KMS-11 (cell line): ENCODE data around the gene HYKK.
"Not testable (repeated sequence)": the region's sequence is repeated elsewhere in the genome, so short reads cannot be mapped to it uniquely, and the experiment has no call there.

Experiments
- H2AFZ ChIP-seq: fragments of 200-600 bp; sonication (generic); 2 replicates; pipeline ENCODE4 v1.6.1; 2016; ENCODE audit warnings: antibody characterized with exemption, mixed run types, low read depth
- H3K27ac ChIP-seq: fragments of 200-600 bp; sonication (generic); 2 replicates; pipeline ENCODE4 v1.6.1; 2016; ENCODE audit warnings: mild to moderate bottlenecking, mixed run types
- H3K27me3 ChIP-seq: fragments of 200-600 bp; sonication (generic); 2 replicates; pipeline ENCODE4 v1.6.1; 2017; ENCODE audit warnings: mild to moderate bottlenecking, low read depth, mixed run types, moderate library complexity; ENCODE audit not compliant: insufficient read depth
- H3K36me3 ChIP-seq: fragments of 200-600 bp; sonication (generic); 2 replicates; pipeline ENCODE4 v1.6.1; 2017; ENCODE audit warnings: mild to moderate bottlenecking, mixed run types; ENCODE audit not compliant: insufficient read depth
- H3K4me1 ChIP-seq: fragments of 200-600 bp; sonication (generic); 2 replicates; pipeline ENCODE4 v1.6.1; 2016; ENCODE audit warnings: mild to moderate bottlenecking, low read depth, mixed run types; ENCODE audit not compliant: poor library complexity, severe bottlenecking
- H3K4me2 ChIP-seq: fragments of 200-600 bp; sonication (generic); 2 replicates; pipeline ENCODE4 v1.7.0; 2016; ENCODE audit warnings: mild to moderate bottlenecking, mixed run types
- H3K4me3 ChIP-seq: fragments of 200-600 bp; sonication (generic); IDR thresholded peaks from 2 replicates; pipeline ENCODE4 v1.6.1; 2017; ENCODE audit warnings: low read depth, low read length, mixed read lengths; ENCODE audit not compliant: insufficient read depth
- H3K79me2 ChIP-seq: fragments of 200-600 bp; sonication (generic); 2 replicates; pipeline ENCODE4 v1.6.1; 2016; ENCODE audit warnings: low read depth, mixed run types; ENCODE audit not compliant: insufficient read depth
- H3K9ac ChIP-seq: fragments of 200-600 bp; sonication (generic); 2 replicates; pipeline ENCODE4 v1.6.1; 2016; ENCODE audit warnings: mild to moderate bottlenecking, mixed run types
- H4K20me1 ChIP-seq: fragments of 200-600 bp; sonication (generic); 2 replicates; pipeline ENCODE4 v1.6.1; 2016; ENCODE audit warnings: mild to moderate bottlenecking, mixed run types; ENCODE audit not compliant: insufficient read depth
- TF ChIP-seq, protein P1 (sequence below): fragments of 200-600 bp; sonication (generic); conservative IDR thresholded peaks from 2 replicates; pipeline ENCODE4 v1.6.1; 2017; ENCODE audit warnings: low read depth, mild to moderate bottlenecking, antibody characterized with exemption, low read length, moderate library complexity, mixed read lengths

Gene HYKK

DNA sequence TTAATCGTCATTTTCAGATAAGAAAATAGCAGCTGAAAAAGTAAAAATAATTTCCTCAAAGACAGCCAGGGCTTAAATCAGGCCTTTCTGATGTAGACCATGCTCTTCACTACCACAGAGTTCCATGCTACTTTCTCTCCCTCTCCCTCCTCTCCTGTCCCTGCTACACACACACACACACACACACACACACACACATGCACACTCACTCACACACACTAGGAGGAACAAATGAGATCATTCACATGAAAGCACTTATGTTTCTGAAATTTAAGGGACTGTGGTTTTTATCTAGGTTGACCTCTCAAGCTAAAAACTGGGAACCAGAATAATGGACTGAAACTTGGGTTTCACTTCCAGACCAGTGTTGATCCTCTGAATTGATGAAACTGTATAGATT lies 28.8 kb downstream of the HYKK start:
- Histone ChIP-seq H4K20me1 (no peaks in the 10 kb centered on the region), H3K36me3 (no peaks in the 10 kb centered on the region), H2AFZ (no peak overlapping the region), H3K4me1 (peaks cover 31% of the 10 kb centered on the region), H3K27me3 (no peaks in the 10 kb centered on the region), H3K79me2 (peaks cover 9% of the 10 kb centered on the region), H3K4me2 (peak overlapping the region; percentile 14; the same call in 1 of the 2 replicates), H3K27ac (no peak overlapping the region), H3K4me3 (no peak overlapping the region), H3K9ac (no peak overlapping the region)
- TF ChIP-seq, protein P1, sequence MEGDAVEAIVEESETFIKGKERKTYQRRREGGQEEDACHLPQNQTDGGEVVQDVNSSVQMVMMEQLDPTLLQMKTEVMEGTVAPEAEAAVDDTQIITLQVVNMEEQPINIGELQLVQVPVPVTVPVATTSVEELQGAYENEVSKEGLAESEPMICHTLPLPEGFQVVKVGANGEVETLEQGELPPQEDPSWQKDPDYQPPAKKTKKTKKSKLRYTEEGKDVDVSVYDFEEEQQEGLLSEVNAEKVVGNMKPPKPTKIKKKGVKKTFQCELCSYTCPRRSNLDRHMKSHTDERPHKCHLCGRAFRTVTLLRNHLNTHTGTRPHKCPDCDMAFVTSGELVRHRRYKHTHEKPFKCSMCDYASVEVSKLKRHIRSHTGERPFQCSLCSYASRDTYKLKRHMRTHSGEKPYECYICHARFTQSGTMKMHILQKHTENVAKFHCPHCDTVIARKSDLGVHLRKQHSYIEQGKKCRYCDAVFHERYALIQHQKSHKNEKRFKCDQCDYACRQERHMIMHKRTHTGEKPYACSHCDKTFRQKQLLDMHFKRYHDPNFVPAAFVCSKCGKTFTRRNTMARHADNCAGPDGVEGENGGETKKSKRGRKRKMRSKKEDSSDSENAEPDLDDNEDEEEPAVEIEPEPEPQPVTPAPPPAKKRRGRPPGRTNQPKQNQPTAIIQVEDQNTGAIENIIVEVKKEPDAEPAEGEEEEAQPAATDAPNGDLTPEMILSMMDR: no peak

DNA sequence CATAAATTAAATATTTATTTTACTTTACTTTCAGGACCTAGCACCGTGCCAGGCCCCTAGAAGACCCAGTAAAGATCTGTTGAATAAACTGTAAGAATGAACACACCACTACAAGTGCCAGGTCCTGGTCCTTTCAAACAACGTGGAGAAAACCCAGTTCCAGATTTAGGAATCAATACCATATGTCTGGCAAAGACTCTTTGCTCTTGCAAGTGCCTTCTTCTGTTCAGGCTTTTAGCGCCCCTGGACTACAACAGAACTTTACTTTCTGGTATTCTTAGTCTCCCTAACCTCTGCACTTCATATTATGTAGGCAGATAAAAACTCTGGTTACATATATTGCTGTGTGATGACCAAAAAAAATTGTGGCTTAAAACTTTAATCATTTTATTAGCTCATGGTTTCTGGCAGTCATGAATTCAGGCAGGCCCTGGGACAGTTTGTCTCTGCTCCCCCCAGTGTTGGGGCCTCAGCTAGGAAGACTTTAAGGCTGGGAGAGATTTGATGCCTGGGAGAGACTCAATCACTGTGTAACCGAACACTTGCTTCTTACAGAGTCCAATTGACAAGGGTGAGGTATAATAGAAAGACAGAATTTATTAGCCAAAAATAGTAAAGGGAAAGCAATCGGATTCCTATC lies 30.0 kb downstream of the HYKK start:
- H3K79me2 ChIP-seq: peaks cover 22% of the 10 kb centered on the region
- no peaks in the 10 kb centered on the region for H4K20me1 ChIP-seq
- H3K27me3 ChIP-seq: no peaks in the 10 kb centered on the region
- H3K9ac ChIP-seq: no peak overlapping the region
- TF ChIP-seq, protein P1: no peak
- peaks cover 43% of the 10 kb centered on the region for H3K4me1 ChIP-seq
- no peak overlapping the region for H3K27ac ChIP-seq
- 0 out of 2 replicates have a peak, but pooled peaks cover 3% of the 10 kb centered on the region for H3K36me3 ChIP-seq
- H2AFZ ChIP-seq: no peak overlapping the region
- no peak overlapping the region for H3K4me3 ChIP-seq
- no peak overlapping the region for H3K4me2 ChIP-seq

DNA sequence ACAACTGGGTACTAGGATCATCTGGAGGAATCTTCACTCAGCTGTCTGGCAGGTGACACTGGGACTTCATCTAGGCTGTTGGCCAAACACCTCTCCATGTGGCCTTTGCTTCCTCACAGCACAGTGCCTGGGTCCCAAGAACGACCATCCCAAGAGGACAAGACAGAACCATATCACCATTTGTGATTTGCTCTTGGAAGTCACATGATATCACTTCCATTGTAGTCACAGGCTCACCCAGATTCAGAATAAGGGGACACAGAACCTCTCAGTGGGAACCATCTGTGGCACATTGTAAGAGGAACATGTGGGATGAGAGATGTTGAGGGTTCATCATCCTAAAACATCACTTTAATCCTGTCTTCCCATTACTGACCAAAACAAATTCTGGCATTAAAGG lies 31.0 kb downstream of the HYKK start:
- Histone ChIP-seq H4K20me1 (no peaks in the 10 kb centered on the region), H3K4me3 (no peak overlapping the region), H3K27me3 (no peaks in the 10 kb centered on the region), H2AFZ (no peak overlapping the region), H3K36me3 (peaks cover 8% of the 10 kb centered on the region; the same call in 1 of the 2 replicates), H3K27ac (no peak overlapping the region), H3K79me2 (peaks cover 31% of the 10 kb centered on the region), H3K9ac (no peak overlapping the region), H3K4me1 (peaks cover 53% of the 10 kb centered on the region), H3K4me2 (no peak overlapping the region)
- TF ChIP-seq, protein P1: no peak

DNA sequence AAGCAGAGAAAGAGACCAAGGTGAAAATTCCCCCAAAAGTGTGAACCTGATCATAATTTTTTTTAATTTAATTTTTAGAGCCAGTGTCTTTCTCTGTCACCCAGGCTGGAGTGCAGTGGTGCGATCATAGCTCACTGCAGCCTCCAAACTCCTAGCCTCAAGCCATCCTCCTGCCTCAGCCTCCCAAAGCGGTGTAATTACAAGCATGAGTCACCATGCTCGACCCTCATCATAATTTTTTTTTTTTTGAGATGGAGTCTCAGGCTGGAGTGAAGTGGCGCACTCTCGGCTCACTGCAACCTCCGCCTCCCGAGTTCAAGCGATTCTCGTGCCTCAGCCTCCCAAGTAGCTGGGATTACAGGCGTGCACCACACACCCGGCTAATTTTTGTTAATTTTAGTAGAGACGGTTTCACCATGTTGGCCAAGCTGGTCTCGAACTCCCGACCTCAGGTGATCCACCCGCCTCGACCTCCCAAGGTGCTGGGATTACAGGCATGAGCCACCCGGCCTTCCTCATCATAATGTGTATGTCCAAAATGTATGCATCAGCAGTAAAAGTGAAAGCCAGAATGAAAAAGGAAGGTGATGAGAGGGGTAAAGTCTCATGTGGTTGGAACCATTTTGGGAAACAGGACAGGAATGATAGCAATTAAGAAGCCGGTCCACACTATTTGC lies 32.2 kb downstream of the HYKK start:
- Histone ChIP-seq H3K4me2 (peak overlapping the region; percentile 72), H3K36me3 (peaks cover 11% of the 10 kb centered on the region; the same call in 1 of the 2 replicates), H3K9ac (peak overlapping the region; percentile 94), H3K4me1 (peaks cover 65% of the 10 kb centered on the region), H3K79me2 (peaks cover 42% of the 10 kb centered on the region), H2AFZ (peak overlapping the region; percentile 62; the same call in 1 of the 2 replicates), H3K27ac (peak overlapping the region; percentile 96)
- H4K20me1 ChIP-seq, H3K4me3 ChIP-seq, H3K27me3 ChIP-seq: not testable (repeated sequence)
